Measurements from ENCODE around the gene DGKA. TPM values are rescaled to one million over a fixed set of nuclear protein-coding genes. Genes with fewer than 3 reads are reported as not detected.
"Not testable (repeated sequence)": the region's sequence is repeated elsewhere in the genome, so short reads cannot be mapped to it uniquely, and the experiment has no call there.

The DGKA gene
- total RNA-seq, 1 donor from 2014 or later, result 37.8 TPM

GRCh38 chr12:55996715-55997534, 66.0 kb downstream of the DGKA start, which contains the start of gene SUOX:
Gene SUOX (plus strand): TSS chr12:55997276. CDS start chr12:56002222, 4,946 bp downstream.
- peak; percentile 99 for DNase-seq (ENCODE audit: low spot score)

GRCh38 chr12:55997535-55997859, 66.5 kb downstream of the DGKA start:
- no peak for DNase-seq (ENCODE audit: low spot score)

DNA sequence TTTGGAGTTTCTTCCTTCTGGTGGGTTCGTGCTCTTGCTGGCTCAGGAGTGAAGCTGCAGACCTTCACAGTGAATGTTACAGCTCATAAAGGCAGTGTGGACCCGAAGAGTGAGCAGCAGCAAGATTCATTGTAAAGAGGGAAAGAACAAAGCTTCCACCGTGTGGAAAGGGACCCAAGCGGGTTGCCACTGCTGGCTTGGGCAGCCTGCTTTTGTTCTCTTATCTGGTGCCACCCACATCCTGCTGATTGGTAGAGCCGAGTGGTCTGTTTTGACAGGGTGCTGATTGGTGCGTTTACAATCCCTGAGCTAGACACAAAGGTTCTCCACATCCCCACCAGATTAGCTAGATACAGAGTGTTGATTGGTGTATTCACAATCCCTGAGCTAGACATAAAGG, 68.6 kb downstream of the DGKA start:
- DNase-seq (ENCODE audit: low spot score), result not testable (repeated sequence)

DNA sequence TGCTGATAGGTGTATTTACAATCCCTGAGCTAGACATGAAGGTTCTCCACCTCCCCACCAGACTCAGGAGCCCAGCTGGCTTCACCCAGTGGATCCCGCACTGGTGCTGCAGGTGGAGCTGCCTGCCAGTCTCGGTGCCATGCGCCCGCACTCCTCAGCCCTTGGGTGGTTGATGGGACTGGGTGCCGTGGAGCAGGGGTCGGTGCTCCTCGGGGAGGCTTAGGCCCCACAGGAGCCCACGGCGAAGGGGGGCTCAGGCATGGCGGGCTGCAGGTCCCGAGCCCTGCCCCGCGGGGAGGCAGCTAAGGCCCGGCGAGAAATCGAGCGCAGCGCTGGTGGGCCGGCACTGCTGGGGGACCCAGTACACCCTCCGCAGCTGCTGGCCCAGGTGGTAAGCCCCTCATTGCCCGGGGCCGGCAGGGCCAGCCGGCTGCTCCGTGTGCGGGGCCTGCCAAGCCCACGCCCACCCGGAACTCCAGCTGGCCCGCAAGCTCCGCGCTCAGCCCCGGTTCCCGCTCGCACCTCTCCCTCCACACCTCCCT, 69.1 kb downstream of the DGKA start:
- not testable (repeated sequence) for DNase-seq (ENCODE audit: low spot score)

- DNase-seq (ENCODE audit: low spot score), result no peak
Measured at GRCh38 chr12:56001487-56002100, 70.6 kb downstream of the DGKA start.

GRCh38 chr12:56003376-56003775, 72.4 kb downstream of the DGKA start:
- DNase-seq (ENCODE audit: low spot score), result not testable (repeated sequence)

Other genes starting within 250 kb of the DGKA start
- gene ITGA7, start 223.3 kb upstream of the DGKA start, total RNA-seq (ENCODE audit: insufficient read depth, low replicate concordance), result 66.2 TPM
- gene BLOC1S1, start 215.1 kb upstream of the DGKA start, total RNA-seq (ENCODE audit: insufficient read depth, low replicate concordance), result 67.4 TPM
- 42.9 TPM for gene RDH5, start 210.8 kb upstream of the DGKA start, total RNA-seq (ENCODE audit: insufficient read depth, low replicate concordance)
- gene CD63, start 202.2 kb upstream of the DGKA start, total RNA-seq (ENCODE audit: insufficient read depth, low replicate concordance), result 1,689 TPM
- gene GDF11, start 188.0 kb upstream of the DGKA start, total RNA-seq (ENCODE audit: insufficient read depth, low replicate concordance), result 3.1 TPM
- 83.1 TPM for gene SARNP, start 113.4 kb upstream of the DGKA start, total RNA-seq (ENCODE audit: insufficient read depth, low replicate concordance)
- 26.2 TPM for gene ORMDL2, start 113.1 kb upstream of the DGKA start, total RNA-seq (ENCODE audit: insufficient read depth, low replicate concordance)
- gene DNAJC14, start 101.6 kb upstream of the DGKA start, total RNA-seq (ENCODE audit: insufficient read depth, low replicate concordance), result 40.9 TPM
- 16.1 TPM for gene MMP19, start 88.2 kb upstream of the DGKA start, total RNA-seq (ENCODE audit: insufficient read depth, low replicate concordance)
- gene PYM1, start 3.3 kb upstream of the DGKA start, total RNA-seq (ENCODE audit: insufficient read depth, low replicate concordance), result 12.5 TPM
- 13.7 TPM for gene PMEL, start 34.9 kb downstream of the DGKA start, total RNA-seq (ENCODE audit: insufficient read depth, low replicate concordance)
- gene CDK2, start 35.7 kb downstream of the DGKA start, total RNA-seq (ENCODE audit: insufficient read depth, low replicate concordance), result 16.6 TPM
- 37.6 TPM for gene RAB5B, start 42.9 kb downstream of the DGKA start, total RNA-seq (ENCODE audit: insufficient read depth, low replicate concordance)
- gene SUOX, start 66.1 kb downstream of the DGKA start, total RNA-seq (ENCODE audit: insufficient read depth, low replicate concordance), result 43.8 TPM
- 4.3 TPM for gene IKZF4, start 89.9 kb downstream of the DGKA start, total RNA-seq (ENCODE audit: insufficient read depth, low replicate concordance)
- gene RPS26, start 110.8 kb downstream of the DGKA start, total RNA-seq (ENCODE audit: insufficient read depth, low replicate concordance), result 76.8 TPM
- gene ERBB3, start 149.0 kb downstream of the DGKA start, total RNA-seq (ENCODE audit: insufficient read depth, low replicate concordance), result 3.1 TPM
- 69.8 TPM for gene PA2G4, start 173.4 kb downstream of the DGKA start, total RNA-seq (ENCODE audit: insufficient read depth, low replicate concordance)
- 3,505 TPM for gene RPL41, start 185.5 kb downstream of the DGKA start, total RNA-seq (ENCODE audit: insufficient read depth, low replicate concordance)
- gene ZC3H10, start 187.1 kb downstream of the DGKA start, total RNA-seq (ENCODE audit: insufficient read depth, low replicate concordance), result 4.8 TPM
- gene ESYT1, start 197.1 kb downstream of the DGKA start, total RNA-seq (ENCODE audit: insufficient read depth, low replicate concordance), result 66.4 TPM
- 38.8 TPM for gene MYL6B, start 221.4 kb downstream of the DGKA start, total RNA-seq (ENCODE audit: insufficient read depth, low replicate concordance)
- gene MYL6, start 227.2 kb downstream of the DGKA start, total RNA-seq (ENCODE audit: insufficient read depth, low replicate concordance), result 2,679 TPM